Esophagus mucosa (tissue), 1 donor: Measurements from ENCODE around the gene SKAP1. TPM values are rescaled to one million over a fixed set of nuclear protein-coding genes. Genes with fewer than 3 reads are reported as not detected.
"Not testable (repeated sequence)": the region's sequence is repeated elsewhere in the genome, so short reads cannot be mapped to it uniquely, and the experiment has no call there.

Experiments used
- ATAC-seq: fragments of 200-7000 bp; cut with Tn5 transposase; one replicate; pipeline ENCODE4 v1.9.1; 2020
- total RNA-seq: library from RNA; stranded (reverse); gene quantifications from one replicate; pipeline ENCODE4 v1.2.4, GENCODE V29; 2023
- donor health status: DM: yes; HTN: yes; CAD: no.

SKAP1 gene
- 0.68 TPM for total RNA-seq

DNA sequence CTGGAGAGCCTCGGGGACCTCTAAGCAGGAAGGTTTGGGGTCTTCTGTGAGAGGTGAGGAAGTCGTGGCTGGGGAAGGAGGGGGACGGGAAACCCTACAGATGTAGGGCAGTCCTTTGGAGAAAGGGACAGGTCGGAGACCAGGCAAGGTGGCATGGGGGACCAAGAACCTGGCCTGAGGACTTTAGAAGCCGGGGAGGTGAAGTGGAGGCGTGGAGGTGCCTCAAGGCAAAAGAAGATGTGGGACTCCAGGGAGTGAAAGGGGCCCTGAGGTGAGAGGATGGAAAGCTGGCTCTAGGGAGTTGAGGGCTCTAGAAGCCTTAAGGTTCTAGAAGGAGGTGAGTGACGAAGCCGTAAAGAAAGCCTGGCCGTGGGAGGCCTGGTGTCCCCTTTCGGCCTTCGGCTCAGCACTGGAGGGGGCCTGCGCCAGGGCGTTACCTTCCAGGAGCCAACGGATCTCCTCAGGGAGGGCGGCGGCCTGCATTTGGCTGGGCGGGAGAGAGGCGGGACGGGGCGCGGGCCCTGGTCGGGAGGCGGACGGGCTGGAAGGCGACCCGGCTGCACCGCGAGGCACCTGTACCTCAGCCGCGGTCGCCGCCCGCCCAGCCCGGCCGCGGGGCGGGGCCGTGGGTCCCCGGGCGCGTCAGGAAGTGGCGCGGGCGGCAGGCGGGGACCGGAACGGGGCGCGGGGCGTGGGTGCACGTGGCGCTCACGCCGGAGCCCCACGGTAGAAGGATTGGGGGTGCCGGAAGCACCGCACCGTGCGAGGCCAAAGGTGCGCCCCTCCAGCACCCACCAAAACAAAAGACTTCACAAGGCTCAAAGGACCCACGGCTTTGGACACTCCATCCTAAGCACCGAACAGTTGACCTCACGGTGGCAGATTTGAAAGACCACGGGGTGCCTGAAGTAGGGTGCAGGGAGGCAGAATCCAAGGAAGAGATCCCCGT lies at the start of gene SKAP1:
TSS of gene SKAP1 (minus strand) at position 577 of the 949 bp plus-strand sequence.
- peak; percentile 59 for ATAC-seq

DNA sequence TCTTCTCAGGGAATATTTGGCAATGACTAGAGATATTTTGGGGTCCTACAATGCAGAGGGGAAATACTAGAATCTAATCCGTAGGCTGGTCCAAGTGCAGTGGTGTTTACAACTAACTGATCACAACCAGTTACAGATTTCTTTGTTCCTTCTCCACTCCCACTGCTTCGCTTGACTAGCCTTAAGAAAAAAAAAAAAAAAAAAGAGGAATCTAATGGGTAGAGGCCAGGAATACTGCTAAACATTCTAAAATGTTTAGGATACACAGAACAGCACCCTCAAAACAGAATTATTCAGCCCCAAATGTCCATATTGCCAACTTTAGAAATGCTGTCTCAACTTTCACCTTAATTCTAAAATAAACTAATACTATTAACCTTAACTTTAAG lies 49.0 kb upstream of the SKAP1 start:
- ATAC-seq = no peak

DNA sequence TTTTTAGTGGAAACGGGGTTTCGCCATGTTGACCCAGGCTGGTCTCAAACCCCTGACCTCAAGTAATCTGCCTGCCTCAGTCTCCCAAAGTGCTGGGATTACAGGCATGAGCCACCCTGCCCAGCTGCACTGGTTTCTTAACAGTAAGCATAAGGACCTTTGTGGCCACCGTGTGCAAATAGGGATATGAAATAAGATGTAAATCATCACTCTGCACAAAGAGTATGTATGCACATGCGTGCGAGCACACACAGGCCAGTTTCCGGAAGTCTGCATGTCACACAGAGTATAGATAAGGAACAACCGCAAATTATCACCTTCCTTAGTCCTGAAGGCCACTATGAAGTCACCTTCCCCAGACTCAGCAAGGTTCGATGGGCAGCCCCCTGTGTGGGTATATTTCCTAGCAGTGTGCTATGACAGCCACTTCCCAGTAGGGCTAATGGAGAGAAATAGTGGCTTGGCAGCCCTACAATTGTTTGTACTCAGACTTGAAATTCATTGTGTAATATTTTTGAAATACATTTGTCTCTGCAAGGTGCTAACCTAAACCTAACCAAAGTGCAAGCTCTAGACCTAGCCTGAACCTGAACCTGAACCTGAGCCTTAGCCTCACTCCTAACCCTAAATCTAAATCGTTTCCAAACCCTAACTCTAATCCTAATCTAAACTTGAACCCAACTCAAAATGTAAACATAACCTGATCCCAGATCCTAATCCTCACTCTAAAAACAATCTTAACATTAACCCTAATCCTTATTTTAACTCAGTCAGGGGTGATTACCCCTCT lies 48.4 kb upstream of the SKAP1 start:
- ATAC-seq = no peak

DNA sequence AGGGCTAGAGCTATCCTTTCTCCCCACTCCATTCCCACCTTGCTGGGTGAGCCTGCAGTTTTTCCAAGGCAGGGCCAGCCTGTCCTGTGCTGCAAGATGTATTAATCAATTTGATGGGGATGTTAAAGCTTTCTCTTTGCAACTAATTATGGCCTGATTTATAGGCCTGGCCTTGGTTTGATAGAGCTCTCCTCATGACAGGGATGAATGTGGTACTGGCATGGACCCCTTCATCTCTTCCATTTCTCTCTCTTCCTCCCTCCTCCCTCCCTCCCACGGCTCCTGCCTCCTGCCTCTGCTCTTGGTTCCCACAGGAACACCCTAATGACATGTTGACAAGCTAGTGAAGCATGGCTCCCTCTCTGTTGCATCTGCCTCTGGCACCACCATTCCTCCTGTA lies 47.2 kb upstream of the SKAP1 start:
- no peak for ATAC-seq

DNA sequence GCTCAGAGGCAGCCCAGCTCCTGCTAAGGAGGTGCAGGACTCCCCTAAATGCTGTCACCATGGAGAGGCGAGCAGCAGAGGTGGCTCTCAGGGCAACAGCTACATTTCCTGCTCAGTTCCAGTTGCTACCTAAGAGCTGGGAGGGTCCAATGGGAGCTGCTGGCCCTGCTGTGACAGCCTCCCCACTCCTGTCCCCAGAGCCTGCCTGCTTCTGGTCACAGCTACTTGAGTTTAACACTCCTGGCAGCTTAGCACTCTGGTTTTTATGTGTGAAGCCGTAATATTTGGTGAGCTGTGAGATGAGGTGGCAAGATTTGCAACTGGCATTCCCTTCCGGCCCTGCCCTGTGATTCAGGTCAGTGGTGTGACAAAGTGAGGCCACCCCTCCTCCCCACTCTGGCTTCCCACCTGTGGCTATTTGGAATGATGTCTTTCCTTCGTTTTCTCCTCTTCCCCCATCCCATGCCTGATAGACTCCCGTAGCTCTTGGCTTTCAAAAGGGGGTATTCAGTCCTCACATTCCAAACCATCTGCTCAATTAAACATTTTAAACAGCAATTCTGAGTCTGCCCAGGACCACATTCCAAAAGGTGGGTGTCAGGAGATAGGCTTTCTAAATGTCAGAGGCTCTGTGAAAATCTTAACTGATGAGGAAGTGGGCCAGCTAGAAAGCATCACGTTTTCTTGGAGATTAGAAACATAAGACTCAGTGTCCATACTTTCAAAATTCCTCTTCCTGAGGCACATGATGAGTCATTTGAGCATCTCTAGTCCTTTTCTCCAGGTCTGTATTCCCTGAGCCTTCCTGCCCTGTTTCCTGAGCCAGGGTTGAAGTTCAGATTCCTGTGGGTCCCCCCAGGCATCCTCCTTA lies 42.6 kb upstream of the SKAP1 start:
- no peak for ATAC-seq

DNA sequence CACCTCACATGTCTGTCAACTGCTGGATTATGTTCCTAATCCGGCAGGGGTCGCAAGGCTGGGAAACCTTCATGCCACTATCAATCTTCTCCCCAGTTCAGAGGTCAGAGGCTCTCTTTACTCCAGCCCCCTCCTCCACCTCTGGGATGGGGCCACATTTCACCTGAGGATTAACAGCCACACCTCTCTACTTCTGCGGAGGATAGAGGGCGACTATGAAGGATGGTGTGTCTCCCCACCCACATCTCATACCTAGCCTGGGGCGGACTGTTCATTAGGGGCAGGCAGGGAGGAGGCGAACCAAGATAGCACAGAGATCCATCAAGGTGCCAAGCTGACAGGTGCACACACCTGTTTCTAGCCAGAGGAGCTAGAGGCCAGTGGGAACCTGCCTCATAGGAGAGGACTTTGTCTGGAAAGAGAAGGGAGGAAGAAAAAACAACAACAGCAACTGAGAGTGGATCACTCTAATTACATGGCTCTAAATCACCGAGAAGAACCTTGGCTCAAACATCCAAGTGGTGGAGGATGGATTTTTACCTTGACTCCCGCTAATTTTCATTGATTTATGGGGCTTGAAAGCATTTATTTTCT lies 41.9 kb upstream of the SKAP1 start:
- ATAC-seq = no peak

DNA sequence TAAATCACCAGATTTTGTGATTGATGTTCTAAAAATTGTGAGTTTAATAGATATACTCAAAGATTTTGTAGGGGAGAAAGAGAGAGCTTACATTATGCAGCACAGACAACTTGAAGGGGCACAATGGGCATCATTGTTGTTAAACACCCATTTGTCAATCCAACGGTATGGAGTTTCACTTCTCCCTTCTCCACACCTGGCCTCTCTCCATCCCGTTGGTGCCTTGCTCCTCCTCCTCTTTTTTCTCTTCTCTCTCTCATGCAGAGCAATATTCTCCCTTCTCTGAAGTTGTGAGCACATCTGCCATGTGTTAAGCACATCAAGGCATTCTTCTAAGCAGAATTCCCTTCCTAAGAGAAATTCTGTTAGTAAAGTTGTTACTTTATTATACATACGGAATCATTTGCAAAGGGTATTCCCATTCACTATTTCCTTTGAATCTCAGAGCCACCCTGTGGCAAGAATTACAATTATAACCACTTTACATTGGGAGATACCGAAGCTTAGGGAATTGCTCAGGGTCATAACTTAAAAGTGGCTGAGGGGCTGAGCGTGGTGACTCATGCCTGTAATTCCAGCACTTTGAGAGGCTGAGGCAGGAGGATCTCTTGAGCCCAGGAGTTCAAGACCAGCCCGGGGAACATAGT lies 40.5 kb upstream of the SKAP1 start:
- ATAC-seq = no peak

DNA sequence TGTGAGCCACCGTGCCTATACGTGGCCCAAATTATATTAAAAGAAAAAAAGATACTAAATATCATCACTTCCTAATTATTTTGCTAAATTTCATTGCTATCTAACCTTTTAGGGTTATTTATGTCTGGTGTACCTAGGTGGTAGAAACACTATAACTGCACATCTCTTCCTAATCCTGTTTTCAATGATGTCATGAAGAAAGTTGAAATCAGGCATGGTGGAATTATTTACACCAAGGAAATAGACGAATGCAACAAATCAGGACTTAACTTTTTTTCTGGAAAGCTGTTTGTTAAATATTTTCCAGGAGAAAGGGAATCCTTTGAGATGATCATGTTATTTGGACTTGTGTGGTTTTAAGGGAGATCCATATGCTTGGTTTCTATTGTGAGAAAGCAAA lies 39.2 kb upstream of the SKAP1 start:
- ATAC-seq = no peak

DNA sequence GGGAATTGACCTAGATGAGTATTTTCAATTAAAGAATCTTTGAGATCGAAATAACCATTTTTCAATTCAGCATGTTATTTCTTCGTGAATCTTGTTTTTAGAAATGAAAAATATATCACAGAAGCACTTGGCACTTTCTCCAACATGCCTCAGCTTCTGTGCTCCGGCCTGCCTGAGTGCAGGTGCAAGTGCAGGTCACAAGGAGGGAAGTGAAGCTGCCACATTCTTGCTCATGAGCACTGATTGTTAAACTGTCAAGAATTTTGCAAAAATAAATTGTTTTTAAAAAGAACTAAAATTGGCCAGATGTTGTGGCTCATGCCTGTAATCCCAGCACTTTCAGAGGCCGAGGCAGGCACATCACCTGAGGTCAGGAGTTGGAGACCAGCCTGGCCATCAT lies 38.3 kb upstream of the SKAP1 start:
- no peak for ATAC-seq

DNA sequence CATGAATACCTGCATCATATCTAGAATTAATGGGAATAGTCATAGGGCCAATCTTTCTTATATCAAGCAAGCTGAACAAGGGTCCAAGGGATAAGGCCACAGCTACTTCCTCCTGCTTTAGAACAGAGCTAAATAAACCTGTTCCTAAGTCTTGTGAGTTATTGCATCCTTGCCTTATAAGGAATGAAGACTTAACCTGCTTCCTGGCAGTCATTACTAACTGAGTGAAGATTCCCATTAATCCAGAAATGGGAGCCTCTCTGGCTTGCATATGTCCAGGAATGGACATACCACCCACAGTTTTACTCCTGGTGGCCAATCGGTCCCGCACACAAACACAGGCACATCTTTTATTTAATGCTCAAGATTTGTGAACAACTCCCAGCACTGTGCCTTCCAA lies 35.9 kb upstream of the SKAP1 start:
- ATAC-seq = no peak

DNA sequence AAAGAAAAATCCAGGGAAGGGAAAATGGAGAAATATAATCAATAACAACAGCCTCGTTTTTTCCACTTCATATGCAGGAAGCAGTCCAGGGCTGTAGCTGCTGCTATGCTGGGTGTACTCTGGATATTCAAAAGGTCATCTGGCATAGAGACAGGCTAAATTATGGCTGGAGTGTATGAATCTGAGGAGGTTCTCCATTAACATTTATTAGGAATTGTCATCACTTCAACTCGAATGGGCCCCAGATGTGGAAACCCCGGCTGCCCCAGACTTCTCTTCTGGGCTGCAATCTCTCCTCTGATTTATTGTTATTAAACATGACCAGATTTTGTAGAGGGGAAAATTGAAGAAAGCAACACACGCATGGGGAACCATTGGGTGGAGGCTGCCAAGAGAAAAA lies 33.5 kb upstream of the SKAP1 start:
- no peak for ATAC-seq

DNA sequence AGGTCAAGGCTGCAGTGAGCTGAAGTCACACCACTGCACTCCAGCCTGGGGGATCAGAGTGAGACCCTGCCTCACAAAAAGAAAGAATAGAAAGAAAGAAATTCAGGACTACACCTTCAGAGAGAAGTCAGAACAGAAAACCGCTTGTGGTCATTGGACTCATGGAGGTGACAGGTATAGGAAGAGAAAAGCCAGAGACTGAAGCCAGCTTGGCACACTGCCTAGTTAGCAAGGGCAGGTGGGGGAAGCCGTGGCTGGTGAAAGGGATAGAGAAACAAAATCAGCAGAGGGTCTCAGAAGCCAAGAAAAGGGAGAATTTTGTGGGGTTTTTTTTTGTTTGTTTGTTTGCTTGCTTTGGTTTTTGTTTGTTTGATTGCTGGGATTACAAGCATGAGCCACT lies 32.9 kb upstream of the SKAP1 start:
- no peak for ATAC-seq

DNA sequence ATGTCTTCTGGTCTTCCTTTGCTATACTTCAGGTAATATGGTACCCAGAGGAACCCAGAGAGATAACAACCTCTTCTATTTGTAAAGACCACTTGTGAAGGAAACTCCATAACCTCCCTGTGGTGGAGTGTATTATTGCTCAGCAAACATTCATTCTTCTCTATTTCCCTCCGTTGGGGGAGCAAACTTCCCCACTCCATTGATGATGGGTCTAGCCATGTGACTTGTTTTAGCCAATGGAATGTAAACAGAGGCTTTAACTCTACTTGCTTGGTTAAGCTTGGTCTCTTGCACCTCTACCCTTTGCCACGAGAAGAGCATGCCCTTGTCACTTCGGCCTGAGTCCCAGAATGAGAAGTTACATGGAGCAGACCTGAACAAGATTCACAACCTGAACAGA lies 30.0 kb upstream of the SKAP1 start:
- no peak for ATAC-seq

DNA sequence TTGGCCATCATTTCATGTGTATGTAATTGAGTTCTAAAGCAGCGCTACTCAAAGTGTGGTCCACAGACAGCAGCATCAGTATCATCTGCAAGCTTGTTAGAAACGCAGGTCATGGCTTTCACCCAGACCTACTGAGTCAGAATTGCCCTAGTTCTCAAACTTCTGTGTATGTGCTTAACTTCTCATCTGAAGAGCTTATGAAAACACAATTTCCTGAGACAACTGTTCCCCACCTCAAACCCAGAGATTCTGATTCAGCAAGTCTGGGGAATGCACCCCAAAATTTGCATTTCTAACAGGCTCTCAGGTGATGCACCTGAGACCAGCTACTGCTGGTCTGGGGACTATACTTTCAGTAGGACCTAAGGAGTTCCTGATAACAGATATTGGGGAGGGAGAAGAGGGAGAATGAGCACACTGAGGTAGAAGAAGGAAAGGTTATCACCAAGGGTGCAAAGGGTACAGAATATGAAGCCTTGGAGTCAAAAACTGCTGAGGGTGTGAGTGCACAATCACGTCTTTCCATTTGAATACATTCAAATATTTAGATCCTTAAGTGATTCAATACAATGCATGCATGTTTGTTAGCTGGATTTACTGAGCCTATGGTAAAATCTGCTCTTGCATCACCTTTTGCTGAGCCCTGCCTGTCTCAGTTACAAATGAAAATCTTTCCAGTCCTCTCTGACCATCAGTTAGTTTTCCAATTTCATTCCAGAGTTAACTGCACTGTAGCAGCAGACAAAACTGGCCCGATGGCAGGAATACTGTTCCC lies 29.2 kb upstream of the SKAP1 start:
- no peak for ATAC-seq

DNA sequence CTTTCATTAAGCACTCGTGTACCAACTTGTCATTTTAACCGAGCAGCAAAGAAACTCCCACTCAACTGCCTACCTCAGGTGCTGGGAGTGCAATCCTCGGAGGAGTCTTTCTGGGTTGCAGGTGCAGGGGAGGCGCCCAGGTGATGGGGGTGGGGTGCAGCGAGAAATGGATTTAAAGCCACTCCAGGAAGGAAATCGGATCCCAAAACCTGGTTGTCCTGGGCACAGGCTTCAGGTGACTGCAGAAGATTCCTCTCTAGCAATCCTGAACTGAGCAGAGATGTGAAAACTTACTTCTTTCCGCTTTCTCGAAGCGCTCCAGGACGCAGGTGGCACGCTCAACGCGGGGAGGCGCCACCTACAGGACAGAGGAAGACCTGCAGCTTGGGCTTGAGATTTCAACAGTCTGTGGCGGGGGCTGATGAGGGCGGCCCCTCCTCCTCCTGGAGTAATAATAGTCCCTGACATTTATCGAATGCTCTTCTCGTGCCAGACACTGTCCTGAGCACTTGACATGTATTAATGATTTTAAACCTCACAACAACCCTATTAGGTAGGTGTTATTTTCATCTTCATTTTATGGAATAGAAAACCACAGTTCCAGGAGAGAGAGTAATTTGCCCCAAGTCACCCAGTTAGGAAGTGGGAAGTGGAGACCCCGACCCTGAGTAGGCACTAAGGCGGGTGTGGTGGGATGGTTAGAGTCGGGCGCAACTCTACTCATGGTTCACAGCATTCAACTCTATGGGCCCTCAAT lies 27.2 kb upstream of the SKAP1 start:
- peak; percentile 76 for ATAC-seq

DNA sequence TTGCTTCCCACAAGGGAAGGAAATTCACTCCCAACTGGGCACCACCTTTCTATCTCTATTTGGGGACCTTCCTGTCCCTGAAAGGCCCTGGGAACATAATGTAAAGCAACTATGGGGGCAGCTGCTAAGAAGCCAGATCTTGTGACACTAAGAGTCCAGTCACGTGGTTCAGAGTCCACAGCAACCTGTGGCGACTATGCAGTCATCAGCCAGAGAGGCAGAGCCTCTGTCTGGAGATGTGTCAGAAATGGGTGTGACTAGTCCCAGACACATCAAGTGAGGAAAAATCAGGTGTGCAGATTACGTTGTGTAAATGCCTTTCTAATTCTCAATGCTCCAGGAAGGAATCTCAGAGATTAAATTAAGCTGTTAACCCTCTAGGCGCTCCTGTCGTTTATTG lies 26.6 kb upstream of the SKAP1 start:
- ATAC-seq = peak; percentile 90

DNA sequence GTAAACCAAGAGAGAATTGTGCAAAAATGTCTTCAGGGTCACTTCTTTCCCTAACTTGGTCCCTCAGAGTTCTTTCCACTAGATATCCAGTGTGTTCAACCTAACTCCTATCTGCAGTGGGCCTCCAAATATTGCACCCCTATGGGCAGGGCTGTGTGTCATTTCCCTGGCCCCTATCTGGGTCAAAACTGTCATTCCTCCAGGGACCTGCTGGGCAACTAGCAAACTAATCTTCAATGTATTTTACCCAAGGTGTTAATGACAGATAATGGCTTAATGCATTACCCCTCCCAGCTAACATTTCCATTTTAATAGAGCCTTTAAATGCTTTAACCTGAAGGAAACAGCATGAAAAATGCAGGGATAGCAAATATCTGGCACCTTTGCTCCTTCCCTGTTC lies 25.8 kb upstream of the SKAP1 start:
- ATAC-seq = no peak

DNA sequence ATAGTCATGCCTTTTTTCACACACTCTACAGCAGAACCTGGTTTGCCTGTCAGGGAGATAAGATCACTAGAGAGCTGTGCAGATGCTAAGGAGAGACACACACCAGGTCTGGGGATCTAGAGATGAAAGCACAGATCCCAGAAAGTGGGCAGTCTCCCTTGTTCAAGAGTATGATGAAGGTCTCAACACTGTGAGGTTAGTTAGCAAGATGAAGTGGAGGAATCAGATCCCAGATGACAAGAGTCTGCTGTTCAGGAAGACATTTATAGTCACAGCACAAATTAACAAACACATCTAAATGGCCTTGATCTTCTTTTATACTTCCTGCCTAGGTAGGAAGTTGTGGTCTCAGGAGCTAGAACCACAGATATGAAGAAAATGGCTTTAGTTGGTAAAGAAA lies 23.4 kb upstream of the SKAP1 start:
- no peak for ATAC-seq

DNA sequence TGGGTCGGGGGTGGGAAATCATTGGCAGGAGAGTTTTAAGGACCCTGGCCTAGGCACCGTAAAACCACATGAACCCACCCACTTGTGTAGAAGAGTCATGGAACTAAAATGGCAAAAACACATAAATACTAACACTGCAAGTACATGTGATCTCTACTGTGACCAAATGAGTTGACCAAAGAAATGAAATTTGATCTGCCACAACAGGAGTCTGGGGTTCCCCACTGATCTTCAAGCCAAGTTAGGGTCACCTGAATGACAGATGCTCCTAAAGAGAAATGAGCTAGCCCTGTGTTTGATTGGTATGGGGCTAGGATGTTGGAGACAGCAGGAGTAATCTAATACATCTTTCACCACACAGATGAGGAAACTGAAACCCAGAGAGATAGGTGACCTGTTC lies 21.5 kb upstream of the SKAP1 start:
- no peak for ATAC-seq

DNA sequence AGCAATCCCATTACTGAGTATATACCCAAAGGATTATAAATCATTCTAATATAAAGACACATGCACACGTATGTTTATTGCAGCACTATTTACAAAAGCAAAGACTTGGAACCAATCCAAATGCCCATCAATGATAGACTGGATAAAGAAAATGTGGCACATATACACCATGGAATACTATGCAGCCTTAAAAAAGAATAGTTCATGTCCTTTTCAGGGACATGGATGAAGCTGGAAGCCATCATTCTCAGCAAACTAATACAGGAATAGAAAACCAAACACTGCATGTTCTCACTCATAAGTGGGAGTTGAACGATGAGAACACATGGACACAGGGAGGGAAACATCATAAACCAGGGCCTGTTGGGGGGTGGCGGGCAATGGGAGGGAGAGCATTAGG lies 19.3 kb upstream of the SKAP1 start:
- ATAC-seq = not testable (repeated sequence)
